Keratinocyte (primary cell): ENCODE measurements around the gene AADACL2. TPM values are rescaled to one million over a fixed set of nuclear protein-coding genes. Genes with fewer than 3 reads are reported as not detected.

Experiments used
- DNase-seq: peaks from one replicate; pipeline ENCODE4 v3.0.0-alpha.2; 2011; ENCODE audit warnings: low read depth, missing footprints, low spot score
- FAIRE-seq: peaks from 2 replicates; lab custom pipeline; 2011; peaks lifted over from hg19 to GRCh38; lab: Jason Lieb, UNC
- H2AFZ ChIP-seq: 2 replicates; pipeline ENCODE4 v1.6.0; 2012; ENCODE audit warnings: low read length, control low read depth, inconsistent platforms; ENCODE audit not compliant: control insufficient read depth
- H3K27ac ChIP-seq: 2 replicates; pipeline ENCODE4 v1.5.1; 2011; ENCODE audit warnings: low read length; ENCODE audit not compliant: control insufficient read depth, insufficient read depth
- H3K27me3 ChIP-seq: 3 replicates; pipeline ENCODE4 v1.6.0; 2011; ENCODE audit warnings: low read length; ENCODE audit not compliant: control insufficient read depth, insufficient read depth; ENCODE audit errors: extremely low read depth
- H3K36me3 ChIP-seq, 2 experiments: 2 replicates in 1 of 2; 3 replicates in 1 of 2; pipeline ENCODE4 v1.5.1; 2011; ENCODE audit warnings: low read length in 2 of 2, mild to moderate bottlenecking in 1 of 2; ENCODE audit not compliant: control insufficient read depth in 2 of 2, insufficient read depth in 2 of 2; ENCODE audit errors: extremely low read depth in 1 of 2
- H3K4me1 ChIP-seq: 3 replicates; pipeline ENCODE4 v1.5.1; 2011; ENCODE audit warnings: low read length; ENCODE audit not compliant: control insufficient read depth, insufficient read depth; ENCODE audit errors: extremely low read depth
- H3K4me2 ChIP-seq: 3 replicates; pipeline ENCODE4 v1.6.0; 2011; ENCODE audit warnings: low read depth, low read length; ENCODE audit not compliant: control insufficient read depth, insufficient read depth; ENCODE audit errors: extremely low read depth
- H3K4me3 ChIP-seq, 3 experiments: fragments of 200-600 bp in 1 of 3; sonication (generic) in 1 of 3; 2 replicates in 2 of 3; 3 replicates in 1 of 3; pipeline ENCODE4 v1.5.1; 2011 to 2016; ENCODE audit warnings: low read length in 3 of 3, mild to moderate bottlenecking in 3 of 3, control low read depth in 2 of 3, inconsistent platforms in 1 of 3, low read depth in 1 of 3, mixed read lengths in 1 of 3, mixed run types in 1 of 3, moderate library complexity in 1 of 3; ENCODE audit not compliant: control insufficient read depth in 2 of 3, insufficient read depth in 2 of 3; ENCODE audit errors: extremely low read depth in 1 of 3
- H3K79me2 ChIP-seq: 2 replicates; pipeline ENCODE4 v1.6.0; 2012; ENCODE audit warnings: low read length; ENCODE audit not compliant: control insufficient read depth, insufficient read depth
- H3K9ac ChIP-seq: 3 replicates; pipeline ENCODE4 v1.6.0; 2011; ENCODE audit warnings: low read length; ENCODE audit not compliant: control insufficient read depth, insufficient read depth; ENCODE audit errors: extremely low read depth
- H3K9me1 ChIP-seq: 3 replicates; pipeline ENCODE4 v1.6.0; 2011; ENCODE audit warnings: low read length; ENCODE audit not compliant: control insufficient read depth, insufficient read depth; ENCODE audit errors: extremely low read depth
- H3K9me3 ChIP-seq: 2 replicates; pipeline ENCODE4 v1.5.1; 2012; ENCODE audit warnings: low read depth, low read length; ENCODE audit not compliant: control insufficient read depth
- H4K20me1 ChIP-seq: 3 replicates; pipeline ENCODE4 v1.6.0; 2011; ENCODE audit warnings: low read length; ENCODE audit not compliant: control insufficient read depth, insufficient read depth; ENCODE audit errors: extremely low read depth
- EZH2 ChIP-seq: IDR thresholded peaks from one replicate; pipeline ENCODE4 v1.6.1; 2012; ENCODE audit warnings: inconsistent platforms, mild to moderate bottlenecking, low read length, moderate library complexity
- dilution Hi-C: fragments of 300-500 bp; cut with MboI; formaldehyde crosslinking; loops from one replicate; pipeline ENCODE4 v1.7.0; 2020; ENCODE audit warnings: low sequenced_read_pairs; ENCODE audit not compliant: extremely low pct_ligation_motif_present
- polyA plus RNA-seq, 5 experiments: library from polyadenylated mRNA; depleted of rRNA in 3 of 5; stranded (reverse) in 3 of 5; stranded (forward) in 1 of 5; unstranded in 1 of 5; fragments of >200 nt; gene quantifications; 1 replicate in 1 of 5; 2 replicates in 3 of 5; 3 replicates in 1 of 5; pipeline versions ENCODE4 v1.2.1 to v1.2.3, GENCODE V29; 2011 to 2012; ENCODE audit warnings: missing spikeins in 2 of 5, low read depth in 1 of 5, low replicate concordance in 1 of 5
- TF ChIP-seq, protein P1 (sequence below), 3 experiments: IDR thresholded peaks in 1 of 3; conservative IDR thresholded peaks in 1 of 3; optimal IDR thresholded peaks in 1 of 3; 2 replicates in 2 of 3; 3 replicates in 1 of 3; pipeline versions ENCODE3 to v1.5.1; 2011; ENCODE audit warnings: low read length in 3 of 3, mild to moderate bottlenecking in 3 of 3, moderate library complexity in 2 of 3, control low read depth in 1 of 3, inconsistent platforms in 1 of 3; ENCODE audit not compliant: insufficient read depth in 2 of 3; ENCODE audit errors: extremely low read depth in 1 of 3

The AADACL2 gene
- polyA plus RNA-seq, 1 donor (not counting 4 experiments of a cell fraction or from before 2014, with no cell fraction given), result 0.38 TPM

DNA sequence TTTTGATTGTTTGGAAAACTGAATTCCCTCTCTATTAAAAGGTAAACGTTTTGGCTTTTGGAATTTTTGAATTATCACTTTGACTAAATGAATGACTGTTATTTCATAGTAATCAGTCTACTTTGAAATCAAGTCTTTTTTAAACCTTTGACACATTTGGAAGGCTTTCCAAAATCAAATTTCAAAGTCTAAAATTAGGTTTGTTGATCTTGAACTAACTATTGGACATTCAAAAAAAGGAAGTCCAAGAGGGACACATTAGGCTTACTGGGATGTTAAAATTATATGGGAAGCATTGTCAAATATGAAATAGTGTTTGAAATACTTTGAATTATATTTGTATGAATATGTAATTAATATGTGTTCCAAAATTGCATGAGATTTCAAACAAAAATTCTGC is 45.2 kb upstream of the AADACL2 start:
- DNase-seq, result no peak
- no peaks in the 10 kb centered on the region for H3K27me3 ChIP-seq
- H3K4me2 ChIP-seq, result no peak overlapping the region
- H3K27ac ChIP-seq, result no peak overlapping the region
- no peaks in the 10 kb centered on the region for H4K20me1 ChIP-seq
- no peak overlapping the region for H3K4me3 ChIP-seq
- TF ChIP-seq EZH2, result no peak
- H3K9me3 ChIP-seq, result no peaks in the 10 kb centered on the region
- H2AFZ ChIP-seq, result no peak overlapping the region
- H3K79me2 ChIP-seq, result no peaks in the 10 kb centered on the region
- H3K36me3 ChIP-seq, result no peaks in the 10 kb centered on the region
- H3K9me1 ChIP-seq, result no peaks in the 10 kb centered on the region
- no peak for FAIRE-seq
- no peaks in the 10 kb centered on the region for H3K4me1 ChIP-seq
- dilution Hi-C loops, result no loop called here
- no peak overlapping the region for H3K9ac ChIP-seq

DNA sequence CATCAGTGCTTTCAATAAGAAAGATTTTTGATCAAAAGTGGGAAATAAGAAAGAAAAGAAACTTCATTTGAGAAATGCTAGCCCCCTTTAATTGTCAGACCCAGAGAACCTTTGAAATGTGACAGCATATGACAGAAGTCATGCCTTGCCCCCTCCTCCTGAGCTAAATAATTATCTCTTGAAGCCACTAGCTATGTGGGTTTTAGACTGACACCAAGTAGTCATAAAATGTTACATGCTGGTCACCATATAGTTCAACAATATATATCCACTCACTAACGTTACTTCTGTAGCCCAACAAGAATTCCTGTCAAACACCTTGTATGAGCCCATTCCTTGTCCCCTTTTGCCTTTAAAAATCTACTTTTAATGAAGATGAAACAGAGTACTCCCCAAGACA is 43.1 kb upstream of the AADACL2 start:
- no peaks in the 10 kb centered on the region for H3K79me2 ChIP-seq
- no peaks in the 10 kb centered on the region for H4K20me1 ChIP-seq
- no peak for DNase-seq
- H3K9me1 ChIP-seq, result no peaks in the 10 kb centered on the region
- no peak for TF ChIP-seq EZH2
- TF ChIP-seq, protein P1, sequence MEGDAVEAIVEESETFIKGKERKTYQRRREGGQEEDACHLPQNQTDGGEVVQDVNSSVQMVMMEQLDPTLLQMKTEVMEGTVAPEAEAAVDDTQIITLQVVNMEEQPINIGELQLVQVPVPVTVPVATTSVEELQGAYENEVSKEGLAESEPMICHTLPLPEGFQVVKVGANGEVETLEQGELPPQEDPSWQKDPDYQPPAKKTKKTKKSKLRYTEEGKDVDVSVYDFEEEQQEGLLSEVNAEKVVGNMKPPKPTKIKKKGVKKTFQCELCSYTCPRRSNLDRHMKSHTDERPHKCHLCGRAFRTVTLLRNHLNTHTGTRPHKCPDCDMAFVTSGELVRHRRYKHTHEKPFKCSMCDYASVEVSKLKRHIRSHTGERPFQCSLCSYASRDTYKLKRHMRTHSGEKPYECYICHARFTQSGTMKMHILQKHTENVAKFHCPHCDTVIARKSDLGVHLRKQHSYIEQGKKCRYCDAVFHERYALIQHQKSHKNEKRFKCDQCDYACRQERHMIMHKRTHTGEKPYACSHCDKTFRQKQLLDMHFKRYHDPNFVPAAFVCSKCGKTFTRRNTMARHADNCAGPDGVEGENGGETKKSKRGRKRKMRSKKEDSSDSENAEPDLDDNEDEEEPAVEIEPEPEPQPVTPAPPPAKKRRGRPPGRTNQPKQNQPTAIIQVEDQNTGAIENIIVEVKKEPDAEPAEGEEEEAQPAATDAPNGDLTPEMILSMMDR (optimal IDR thresholded peaks at IDR 0.05 in 1 of 3, IDR thresholded peaks at IDR 0.05 in 1 of 3, conservative IDR thresholded peaks at IDR 0.05 in 1 of 3; ENCODE audit: extremely low read depth in 1 of 3, insufficient read depth in 2 of 3, low read length in 3 of 3), result no peak
- dilution Hi-C loops, result no loop called here
- no peak overlapping the region for H3K9ac ChIP-seq
- no peaks in the 10 kb centered on the region for H3K36me3 ChIP-seq
- H3K4me3 ChIP-seq, result no peak overlapping the region
- no peaks in the 10 kb centered on the region for H3K27me3 ChIP-seq
- no peak overlapping the region for H3K27ac ChIP-seq
- FAIRE-seq, result no peak
- no peak overlapping the region for H3K4me2 ChIP-seq
- no peaks in the 10 kb centered on the region for H3K9me3 ChIP-seq
- H3K4me1 ChIP-seq, result no peaks in the 10 kb centered on the region
- no peak overlapping the region for H2AFZ ChIP-seq

DNA sequence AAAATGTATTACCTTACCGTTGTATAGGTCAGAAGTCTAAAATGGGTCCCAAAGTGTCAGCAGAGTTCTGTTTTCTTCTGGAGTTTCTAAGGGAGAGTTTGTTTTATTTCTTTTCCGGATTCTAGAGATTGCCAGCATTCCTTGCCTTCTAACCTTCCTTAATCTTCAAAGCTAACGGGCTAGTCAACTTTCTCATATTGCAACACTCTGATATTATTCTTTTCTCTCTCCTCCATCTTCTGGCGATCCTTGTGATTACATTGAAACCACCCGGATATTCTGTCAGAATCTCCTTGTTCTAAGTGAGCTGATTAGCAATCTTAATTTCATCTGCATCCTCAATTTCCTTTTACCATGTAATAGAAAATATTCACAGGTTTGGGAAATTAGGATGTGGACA is 36.2 kb upstream of the AADACL2 start:
- no peak for TF ChIP-seq EZH2
- TF ChIP-seq, protein P1 (optimal IDR thresholded peaks at IDR 0.05 in 1 of 3, IDR thresholded peaks at IDR 0.05 in 1 of 3, conservative IDR thresholded peaks at IDR 0.05 in 1 of 3; ENCODE audit: extremely low read depth in 1 of 3, insufficient read depth in 2 of 3, low read length in 3 of 3), result no peak
- DNase-seq, result no peak
- no peaks in the 10 kb centered on the region for H3K36me3 ChIP-seq
- H3K27ac ChIP-seq, result no peak overlapping the region
- no peaks in the 10 kb centered on the region for H3K4me1 ChIP-seq
- no peak overlapping the region for H3K4me2 ChIP-seq
- no peak overlapping the region for H3K4me3 ChIP-seq
- dilution Hi-C loops, result no loop called here
- H3K27me3 ChIP-seq, result no peaks in the 10 kb centered on the region
- no peaks in the 10 kb centered on the region for H3K79me2 ChIP-seq
- no peak overlapping the region for H2AFZ ChIP-seq
- no peak for FAIRE-seq
- no peaks in the 10 kb centered on the region for H4K20me1 ChIP-seq
- H3K9me3 ChIP-seq, result no peaks in the 10 kb centered on the region
- no peaks in the 10 kb centered on the region for H3K9me1 ChIP-seq
- H3K9ac ChIP-seq, result no peak overlapping the region
